OCI-LY3 (cell line): Measurements from ENCODE around the gene DOK3.

Experiments used
- CTCF ChIP-seq: fragments of 200-600, 300-600 bp; sonication (generic); IDR thresholded peaks from 2 replicates; pipeline ENCODE4 v1.5.1; 2014; ENCODE audit warnings: antibody characterized with exemption, low read length, low read depth
- EZH2phosphoT487 ChIP-seq: fragments of 200-600 bp; shearing (Covaris generic); IDR thresholded peaks from 2 replicates; pipeline ENCODE4 v1.6.1; 2018; ENCODE audit warnings: antibody characterized with exemption, mixed run types, low read depth

- TF ChIP-seq CTCF (no peak), EZH2phosphoT487 (no peak)
Measured at GRCh38 chr5:177479774-177480173, 29.9 kb downstream of the DOK3 start.
